Measurements from ENCODE around the gene CAMK1D.

The CAMK1D gene

GRCh38 chr10:12603766-12604470 is 254.6 kb downstream of the CAMK1D start:
- no peak for DNase-seq

GRCh38 chr10:12605580-12606405 is 256.4 kb downstream of the CAMK1D start:
- no peak for DNase-seq

GRCh38 chr10:12606461-12606860 is 257.1 kb downstream of the CAMK1D start:
- no peak for DNase-seq

GRCh38 chr10:12608761-12609160 is 259.4 kb downstream of the CAMK1D start:
- DNase-seq: no peak

- DNase-seq: no peak
These were observed 260.1 kb downstream of the CAMK1D start for GRCh38 chr10:12609435-12609834.

GRCh38 chr10:12613136-12613535 is 263.8 kb downstream of the CAMK1D start:
- no peak for DNase-seq

- no peak for DNase-seq
These were observed 265.0 kb downstream of the CAMK1D start for GRCh38 chr10:12614177-12614995.

GRCh38 chr10:12615296-12616220 is 266.2 kb downstream of the CAMK1D start:
- DNase-seq: no peak

- DNase-seq: no peak
These were observed 268.1 kb downstream of the CAMK1D start for GRCh38 chr10:12617191-12618175.

- no peak for DNase-seq
These were observed 272.7 kb downstream of the CAMK1D start for GRCh38 chr10:12622016-12622415.

- no peak for DNase-seq
These were observed 273.3 kb downstream of the CAMK1D start for GRCh38 chr10:12622691-12623090.

GRCh38 chr10:12625393-12626023 is 276.2 kb downstream of the CAMK1D start:
- no peak for DNase-seq

GRCh38 chr10:12628153-12628552 is 278.8 kb downstream of the CAMK1D start:
- DNase-seq: no peak

GRCh38 chr10:12628964-12629766 is 279.8 kb downstream of the CAMK1D start:
- DNase-seq: no peak

GRCh38 chr10:12629767-12630165 is 280.4 kb downstream of the CAMK1D start:
- no peak for DNase-seq

GRCh38 chr10:12631216-12631615 is 281.9 kb downstream of the CAMK1D start:
- DNase-seq: peak; percentile 10

- no peak for DNase-seq
These were observed 282.6 kb downstream of the CAMK1D start for GRCh38 chr10:12631787-12632562.

GRCh38 chr10:12633776-12634620 is 284.7 kb downstream of the CAMK1D start:
- DNase-seq: no peak

Data from fibroblast of skin of right biceps (primary cell).